ENCODE measurements around the gene LILRA6. TPM values are rescaled to one million over a fixed set of nuclear protein-coding genes. Genes with fewer than 3 reads are reported as not detected.

LILRA6 gene
- total RNA-seq, 1 donor from 2014 or later, result not detected

DNA sequence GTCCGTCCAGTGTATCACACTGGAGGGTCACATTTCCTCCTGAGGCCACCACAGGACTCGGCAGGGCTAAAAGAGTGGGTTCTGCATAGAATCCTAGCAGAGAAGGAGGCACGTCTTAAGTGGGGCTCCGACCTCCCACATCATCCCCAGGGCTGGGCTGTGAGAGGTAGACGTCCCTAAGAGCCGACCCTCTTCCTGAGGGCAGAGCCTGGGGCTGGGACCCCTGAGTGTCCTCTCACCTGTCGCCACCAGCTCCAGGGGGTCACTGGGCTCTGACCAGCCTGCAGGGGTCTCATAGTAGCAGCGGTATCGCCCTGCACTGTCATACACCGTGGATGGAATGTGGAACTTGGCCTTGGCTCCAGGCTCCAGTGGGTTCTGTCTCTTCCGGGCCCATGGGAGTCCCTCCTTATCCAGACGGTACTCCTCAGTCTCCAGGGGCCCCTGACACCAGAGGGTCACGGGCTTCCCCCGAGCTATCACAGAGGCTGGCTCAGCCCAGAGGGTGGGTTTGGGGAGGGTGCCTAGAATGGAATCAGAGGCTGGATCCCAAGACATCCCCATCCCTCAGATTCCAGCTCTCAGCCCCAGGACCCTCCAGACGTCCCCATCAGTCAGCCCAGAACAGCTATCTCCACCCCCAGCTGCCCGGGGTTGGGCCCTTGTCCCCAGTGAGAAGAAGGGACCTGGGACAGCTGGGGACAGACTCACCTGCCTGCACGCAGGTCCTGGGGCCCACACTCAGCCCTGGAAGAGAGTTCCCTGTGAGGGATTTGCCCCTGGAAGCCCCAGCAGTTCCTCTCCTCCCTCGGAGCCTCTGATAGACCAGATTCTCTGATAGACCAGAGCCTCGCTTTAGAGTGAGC lies 13.9 kb upstream of the LILRA6 start:
- Mint-ChIP-seq H3K27ac (no peak overlapping the region), H3K4me1 (ENCODE audit: unreplicated experiment) (no peaks in the 10 kb centered on the region), H3K4me3 (no peak overlapping the region), H3K36me3 (no peaks in the 10 kb centered on the region), H3K27me3 (peaks cover 18% of the 10 kb centered on the region), H3K9me3 (no peaks in the 10 kb centered on the region)
- TF ChIP-seq, protein P1, sequence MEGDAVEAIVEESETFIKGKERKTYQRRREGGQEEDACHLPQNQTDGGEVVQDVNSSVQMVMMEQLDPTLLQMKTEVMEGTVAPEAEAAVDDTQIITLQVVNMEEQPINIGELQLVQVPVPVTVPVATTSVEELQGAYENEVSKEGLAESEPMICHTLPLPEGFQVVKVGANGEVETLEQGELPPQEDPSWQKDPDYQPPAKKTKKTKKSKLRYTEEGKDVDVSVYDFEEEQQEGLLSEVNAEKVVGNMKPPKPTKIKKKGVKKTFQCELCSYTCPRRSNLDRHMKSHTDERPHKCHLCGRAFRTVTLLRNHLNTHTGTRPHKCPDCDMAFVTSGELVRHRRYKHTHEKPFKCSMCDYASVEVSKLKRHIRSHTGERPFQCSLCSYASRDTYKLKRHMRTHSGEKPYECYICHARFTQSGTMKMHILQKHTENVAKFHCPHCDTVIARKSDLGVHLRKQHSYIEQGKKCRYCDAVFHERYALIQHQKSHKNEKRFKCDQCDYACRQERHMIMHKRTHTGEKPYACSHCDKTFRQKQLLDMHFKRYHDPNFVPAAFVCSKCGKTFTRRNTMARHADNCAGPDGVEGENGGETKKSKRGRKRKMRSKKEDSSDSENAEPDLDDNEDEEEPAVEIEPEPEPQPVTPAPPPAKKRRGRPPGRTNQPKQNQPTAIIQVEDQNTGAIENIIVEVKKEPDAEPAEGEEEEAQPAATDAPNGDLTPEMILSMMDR (conservative IDR thresholded peaks at IDR 0.05), result no peak
- DNase-seq (ENCODE audit: extremely low spot score, unreplicated experiment), result no peak

DNA sequence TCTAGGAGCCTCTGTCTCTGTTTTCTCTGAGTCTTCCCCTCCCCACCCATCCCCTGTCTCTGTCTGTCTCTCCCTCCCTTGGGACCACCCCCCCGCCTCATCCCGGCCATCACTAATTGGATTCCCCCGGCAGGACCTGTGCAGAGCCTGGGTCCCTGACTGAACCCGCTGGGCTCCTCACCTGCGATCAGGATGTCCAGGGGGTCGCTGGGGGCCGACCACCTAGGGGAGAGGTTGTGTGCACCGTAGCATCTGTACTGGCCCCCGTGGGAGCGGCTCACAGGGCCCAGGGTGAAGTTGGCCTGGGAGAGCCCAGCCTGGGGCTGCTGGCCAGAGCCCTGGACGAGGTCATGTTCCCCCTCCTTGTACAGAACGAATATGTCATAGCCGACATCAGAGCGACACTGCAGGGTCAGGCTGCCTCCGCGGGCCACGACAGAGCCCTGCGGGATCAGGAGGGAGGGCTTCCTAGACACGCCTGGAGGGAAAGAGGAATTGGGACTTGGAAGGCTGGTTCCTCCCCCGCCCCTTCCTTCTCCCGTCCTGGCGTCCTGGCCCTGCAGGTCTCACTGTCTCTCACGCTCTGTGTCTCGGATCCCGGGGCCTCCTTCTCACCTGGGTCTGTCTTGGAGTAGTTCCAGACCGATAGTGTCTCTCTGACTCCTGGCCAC lies 12.7 kb upstream of the LILRA6 start:
- Mint-ChIP-seq H3K4me3 (no peak overlapping the region), H3K27ac (no peak overlapping the region), H3K9me3 (no peaks in the 10 kb centered on the region), H3K27me3 (peaks cover 17% of the 10 kb centered on the region), H3K4me1 (ENCODE audit: unreplicated experiment) (no peaks in the 10 kb centered on the region), H3K36me3 (no peaks in the 10 kb centered on the region)
- no peak for DNase-seq (ENCODE audit: extremely low spot score, unreplicated experiment)
- TF ChIP-seq, protein P1 (conservative IDR thresholded peaks at IDR 0.05), result no peak

DNA sequence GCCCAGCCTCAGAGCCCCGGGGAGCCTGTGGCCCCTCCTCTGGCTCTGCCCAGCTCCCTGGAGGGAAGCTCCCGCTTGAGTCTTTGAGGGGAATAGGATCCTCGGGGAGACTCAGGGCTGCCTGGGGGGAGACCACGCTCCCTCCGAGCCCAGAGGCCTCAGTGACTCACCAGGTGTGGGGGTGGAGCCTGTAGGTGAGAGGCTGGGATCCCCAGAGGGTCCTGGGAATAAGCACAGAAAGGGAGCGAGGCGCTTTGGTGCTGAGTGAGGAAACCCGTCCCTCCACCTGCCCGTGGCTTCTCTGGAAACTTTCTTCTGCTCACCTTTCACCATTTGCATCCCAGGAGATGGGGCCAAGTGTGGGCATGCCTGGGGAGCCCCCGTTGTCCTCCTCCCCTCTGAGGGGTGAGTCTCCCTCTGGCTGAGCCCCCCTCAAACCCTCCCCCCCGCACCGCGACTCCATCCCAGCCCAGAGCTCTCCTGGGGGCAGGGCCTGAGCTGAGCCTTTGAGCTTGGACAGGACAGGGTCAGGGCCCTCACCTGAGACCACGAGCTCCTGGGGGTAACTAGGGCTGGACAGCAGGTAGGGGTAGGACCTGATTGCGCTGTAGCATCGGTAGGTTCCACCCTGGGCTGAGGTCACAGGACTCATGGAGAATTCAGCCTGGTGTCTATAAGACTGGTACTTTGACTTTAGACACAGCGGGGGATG lies 11.8 kb upstream of the LILRA6 start:
- Mint-ChIP-seq H3K27ac (no peak overlapping the region), H3K9me3 (no peaks in the 10 kb centered on the region), H3K36me3 (no peaks in the 10 kb centered on the region), H3K4me1 (ENCODE audit: unreplicated experiment) (no peaks in the 10 kb centered on the region), H3K27me3 (peaks cover 20% of the 10 kb centered on the region), H3K4me3 (no peak overlapping the region)
- TF ChIP-seq, protein P1 (conservative IDR thresholded peaks at IDR 0.05), result no peak
- DNase-seq (ENCODE audit: extremely low spot score, unreplicated experiment), result no peak

DNA sequence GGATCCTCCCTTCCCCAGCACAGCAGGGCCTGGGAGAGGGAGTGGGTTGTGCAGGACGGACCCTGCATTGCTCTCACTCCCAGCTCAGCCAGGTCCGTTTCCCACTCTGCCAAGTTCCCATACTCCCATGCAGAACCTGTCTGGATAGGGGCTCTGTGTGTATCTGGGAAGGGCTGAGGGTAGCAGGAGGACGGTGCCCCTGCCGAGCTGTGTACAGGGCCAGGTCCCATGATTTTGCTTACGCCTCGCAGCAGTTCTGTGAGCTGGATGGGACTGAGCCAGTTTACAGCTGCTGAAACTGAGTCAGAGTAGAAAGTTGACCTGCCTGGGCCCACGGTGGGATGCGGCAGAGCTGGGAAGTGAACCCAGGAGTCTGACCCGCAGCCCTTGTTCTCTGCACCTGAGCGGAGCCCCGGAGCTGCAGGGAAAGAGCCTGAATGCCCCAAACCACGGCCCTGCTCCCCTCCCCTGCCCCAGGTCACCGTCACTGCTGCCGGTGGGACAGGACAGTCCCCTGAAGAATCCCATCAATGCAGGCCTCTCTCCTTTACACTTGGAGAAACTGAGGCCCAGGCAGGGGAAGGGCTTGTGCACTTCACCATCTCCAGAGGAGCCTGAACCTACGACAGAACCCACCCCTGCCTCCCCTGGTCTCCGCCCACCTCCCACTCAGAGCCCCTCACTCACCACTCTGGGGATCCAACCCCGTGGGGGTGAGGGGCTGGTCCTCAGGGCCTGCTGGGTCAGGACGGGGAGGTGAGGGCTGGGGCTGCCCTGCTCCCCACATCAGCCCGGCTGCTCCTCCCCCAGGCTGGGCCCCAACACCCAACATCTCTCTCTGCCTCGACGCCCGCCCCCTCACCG lies 11.0 kb upstream of the LILRA6 start:
- Mint-ChIP-seq H3K4me1 (ENCODE audit: unreplicated experiment) (no peaks in the 10 kb centered on the region), H3K36me3 (no peaks in the 10 kb centered on the region), H3K27ac (no peak overlapping the region), H3K4me3 (no peak overlapping the region), H3K9me3 (no peaks in the 10 kb centered on the region), H3K27me3 (peaks cover 21% of the 10 kb centered on the region)
- DNase-seq (ENCODE audit: extremely low spot score, unreplicated experiment), result no peak
- TF ChIP-seq, protein P1 (conservative IDR thresholded peaks at IDR 0.05), result no peak

DNA sequence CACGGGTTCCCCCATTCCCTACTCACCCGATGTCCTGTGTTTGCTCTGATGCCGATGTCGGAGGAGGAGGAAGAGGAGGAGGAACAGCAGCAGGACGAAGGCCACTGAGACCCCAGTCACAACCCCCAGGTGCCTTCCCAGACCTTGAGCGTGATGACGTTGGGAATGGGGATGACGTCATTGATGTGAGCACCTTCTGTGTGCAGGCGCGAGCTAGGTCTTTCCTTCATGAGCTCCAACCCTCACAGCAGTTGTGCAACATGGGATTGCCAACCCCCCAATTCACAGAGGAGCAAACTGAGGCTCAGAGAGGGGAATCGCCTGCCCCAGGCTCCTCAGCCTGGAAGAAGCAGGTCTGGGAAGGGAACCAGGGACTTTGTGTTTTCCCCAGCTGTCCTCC lies 10.3 kb upstream of the LILRA6 start:
- peaks cover 23% of the 10 kb centered on the region for H3K27me3 Mint-ChIP-seq
- TF ChIP-seq, protein P1 (conservative IDR thresholded peaks at IDR 0.05), result no peak
- H3K4me1 Mint-ChIP-seq (ENCODE audit: unreplicated experiment), result no peaks in the 10 kb centered on the region
- H3K27ac Mint-ChIP-seq, result no peak overlapping the region
- no peak for DNase-seq (ENCODE audit: extremely low spot score, unreplicated experiment)
- H3K36me3 Mint-ChIP-seq, result no peaks in the 10 kb centered on the region
- H3K4me3 Mint-ChIP-seq, result no peak overlapping the region
- no peaks in the 10 kb centered on the region for H3K9me3 Mint-ChIP-seq
